Activated CD4-positive, alpha-beta T cell treated with anti-CD3 and anti-CD28 coated beads for 1 hour (primary cell): ENCODE results near the gene TSPAN10.

ENCODE experiments used
- DNase-seq: peaks from one replicate; pipeline ENCODE4 v3.0.0-alpha.2; 2020

The TSPAN10 gene

GRCh38 chr17:81635973-81636504 lies 957 bp upstream of the TSPAN10 start:
- DNase-seq: no peak

- no peak for DNase-seq
Measured at GRCh38 chr17:81638683-81639082, 1.7 kb downstream of the TSPAN10 start.

DNA sequence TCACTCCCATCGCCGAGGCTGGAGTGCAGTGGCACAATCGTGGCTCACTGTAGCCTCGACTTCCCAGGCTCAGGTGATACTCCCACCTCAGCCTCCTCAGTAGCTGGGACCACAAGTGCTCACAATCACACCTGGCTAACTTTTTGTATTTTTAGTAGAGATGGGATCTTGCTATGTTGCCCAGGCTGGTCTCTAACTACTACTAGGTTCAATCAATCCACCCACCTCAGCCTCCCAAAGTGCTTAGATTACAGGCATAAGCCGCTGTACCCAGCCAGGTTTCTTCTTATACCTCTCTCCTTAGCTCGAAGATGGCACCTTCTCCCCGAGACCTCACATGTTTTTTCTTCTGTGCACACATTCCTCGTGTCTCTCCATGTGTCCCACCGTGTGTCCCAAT lies 3.0 kb downstream of the TSPAN10 start:
- DNase-seq: no peak

DNA sequence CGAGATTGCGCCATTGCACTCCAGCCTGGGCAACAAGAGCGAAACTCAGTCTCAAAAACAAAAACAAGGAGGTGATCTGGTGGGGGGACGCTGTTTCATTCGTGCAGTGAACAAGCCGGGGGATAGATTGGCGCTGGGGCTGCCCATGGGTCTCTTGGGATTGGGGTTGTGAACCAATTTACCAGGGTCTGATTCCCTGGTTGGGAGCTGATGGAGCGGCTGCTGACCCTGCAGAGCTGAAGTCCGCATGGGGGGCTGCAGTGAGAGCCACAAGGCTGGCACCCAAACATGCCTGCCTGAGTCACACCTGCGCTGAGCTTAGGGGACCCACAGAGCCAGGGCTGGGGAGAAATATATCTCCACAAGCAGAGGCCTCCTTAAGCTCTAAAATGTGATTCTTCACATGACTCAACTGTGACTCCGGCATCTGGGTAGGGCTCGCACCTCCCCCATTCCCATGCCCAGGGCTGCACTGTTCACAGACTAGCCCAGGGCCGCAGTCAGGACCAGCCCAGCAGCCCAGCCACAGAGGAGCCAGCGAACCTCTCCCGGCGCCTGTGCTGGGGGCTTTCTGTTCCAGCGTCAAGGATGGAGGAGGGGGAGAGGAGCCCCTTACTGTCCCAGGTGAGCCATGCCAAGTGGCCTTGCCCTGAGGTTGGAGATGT lies 5.0 kb downstream of the TSPAN10 start:
- no peak for DNase-seq

DNA sequence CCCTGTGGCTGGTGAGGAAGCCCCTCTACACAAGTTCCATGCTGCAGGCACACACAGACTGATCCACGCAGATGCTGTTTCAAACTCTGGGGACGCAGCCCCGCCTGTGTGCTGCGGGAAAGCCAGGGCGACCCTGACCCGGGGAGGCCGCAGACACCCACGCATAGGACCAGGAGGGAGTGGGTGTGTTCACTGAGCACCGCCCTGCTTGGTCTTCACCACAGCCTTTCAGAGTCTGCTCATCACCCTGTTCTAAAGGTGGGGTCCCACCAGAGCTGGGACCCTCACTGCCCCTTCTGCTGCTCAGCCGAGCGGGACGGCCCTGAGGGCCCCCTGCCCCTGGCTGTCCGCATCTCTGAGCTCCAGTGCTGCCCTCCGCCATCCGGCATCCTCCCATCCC lies 7.5 kb downstream of the TSPAN10 start:
- no peak for DNase-seq

- no peak for DNase-seq
Measured at GRCh38 chr17:81644976-81645952, 8.3 kb downstream of the TSPAN10 start.

DNA sequence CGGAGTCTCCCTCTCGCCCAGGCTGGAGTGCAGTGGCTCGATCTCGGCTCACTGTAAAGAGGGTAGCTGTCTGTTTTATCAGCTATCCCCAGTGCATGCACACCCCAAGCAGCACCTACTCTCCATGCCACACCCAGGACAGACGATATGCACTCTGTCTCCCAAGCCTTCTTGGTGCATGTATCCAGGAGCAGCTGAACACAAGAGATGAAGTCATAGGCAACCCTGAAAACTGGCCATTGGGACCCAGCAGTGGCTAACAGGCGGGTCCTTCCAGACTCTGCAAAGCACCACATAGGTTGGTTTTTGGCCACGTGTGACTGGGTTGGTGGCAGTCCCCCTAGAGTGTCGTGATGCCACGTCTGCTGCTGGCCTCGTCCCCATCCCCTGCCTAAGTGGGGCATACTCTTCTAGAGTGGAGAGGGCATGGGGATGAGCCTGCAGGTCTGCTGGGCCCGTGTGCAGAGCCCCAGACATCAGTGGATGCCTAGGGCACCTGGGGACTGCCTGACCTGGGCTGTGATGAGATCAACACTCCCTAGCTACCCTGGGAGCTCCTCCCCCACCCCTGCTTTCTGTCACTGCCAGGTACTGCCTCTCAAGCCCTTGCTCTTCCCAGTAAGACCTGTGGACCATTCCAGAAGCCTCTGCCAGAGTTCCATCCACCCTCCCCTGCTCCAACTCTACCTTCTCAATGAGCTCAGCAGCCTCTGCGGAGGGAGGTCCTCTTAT lies 10.0 kb downstream of the TSPAN10 start:
- no peak for DNase-seq

- DNase-seq: no peak
Measured at GRCh38 chr17:81647640-81648012, 10.6 kb downstream of the TSPAN10 start.

DNA sequence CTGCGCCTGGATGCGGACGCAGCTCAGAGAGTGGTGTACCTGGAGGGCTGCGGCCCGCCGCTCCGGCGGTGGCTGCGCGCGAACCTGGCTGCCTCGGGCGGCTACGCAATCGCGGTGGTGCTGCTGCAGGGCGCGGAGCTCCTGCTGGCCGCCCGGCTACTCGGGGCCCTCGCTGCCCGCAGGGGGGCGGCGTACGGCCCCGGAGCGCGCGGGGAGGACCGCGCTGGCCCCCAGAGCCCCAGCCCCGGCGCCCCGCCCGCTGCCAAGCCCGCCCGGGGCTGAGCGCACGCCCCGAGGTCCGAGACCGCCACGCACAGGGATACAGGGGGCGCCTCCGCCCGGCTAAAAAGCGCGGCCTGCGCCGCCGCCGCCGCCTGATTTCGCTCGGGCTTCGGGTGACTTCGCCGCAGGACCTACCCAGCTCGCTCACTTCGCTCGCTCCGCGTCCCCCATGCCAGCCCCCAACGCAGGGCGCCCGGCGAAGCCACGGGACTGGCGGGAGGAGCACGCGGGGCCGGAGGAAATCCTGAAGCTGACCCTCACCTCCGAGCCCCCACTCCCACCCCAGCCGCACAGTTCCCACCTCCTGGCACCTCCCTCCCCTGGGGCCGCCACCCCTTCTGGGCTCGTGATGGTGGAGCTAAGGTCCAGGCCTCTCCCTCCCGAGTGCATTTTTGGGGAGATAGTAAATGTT lies 11.2 kb downstream of the TSPAN10 start:
- no peak for DNase-seq

- DNase-seq: no peak
Measured at GRCh38 chr17:81648707-81649085, 11.7 kb downstream of the TSPAN10 start.

DNA sequence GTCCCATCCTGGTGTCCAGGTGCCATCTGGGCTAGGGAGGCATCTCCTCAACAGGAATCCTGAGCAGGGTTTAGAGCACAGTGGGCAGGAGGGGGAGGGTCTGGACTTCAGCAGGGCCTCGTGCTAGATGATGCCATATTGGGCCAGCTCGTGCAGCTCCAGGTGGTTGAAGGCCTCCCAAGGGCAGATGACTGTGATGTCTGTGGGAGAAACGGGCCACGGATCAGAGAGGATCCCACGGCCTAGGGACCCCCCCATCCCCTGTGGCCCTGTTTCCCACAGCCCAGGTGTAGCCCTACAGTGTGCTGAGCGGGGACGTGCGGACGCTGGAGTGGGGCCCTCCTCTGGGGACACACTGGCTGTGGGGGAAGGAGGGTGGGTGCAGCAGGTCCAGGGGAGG lies 14.0 kb downstream of the TSPAN10 start:
- DNase-seq: no peak

GRCh38 chr17:81651692-81652091 lies 14.7 kb downstream of the TSPAN10 start:
- DNase-seq: no peak

- no peak for DNase-seq
Measured at GRCh38 chr17:81652906-81653771, 16.1 kb downstream of the TSPAN10 start.

GRCh38 chr17:81655378-81656117 lies 18.6 kb downstream of the TSPAN10 start:
- no peak for DNase-seq

DNA sequence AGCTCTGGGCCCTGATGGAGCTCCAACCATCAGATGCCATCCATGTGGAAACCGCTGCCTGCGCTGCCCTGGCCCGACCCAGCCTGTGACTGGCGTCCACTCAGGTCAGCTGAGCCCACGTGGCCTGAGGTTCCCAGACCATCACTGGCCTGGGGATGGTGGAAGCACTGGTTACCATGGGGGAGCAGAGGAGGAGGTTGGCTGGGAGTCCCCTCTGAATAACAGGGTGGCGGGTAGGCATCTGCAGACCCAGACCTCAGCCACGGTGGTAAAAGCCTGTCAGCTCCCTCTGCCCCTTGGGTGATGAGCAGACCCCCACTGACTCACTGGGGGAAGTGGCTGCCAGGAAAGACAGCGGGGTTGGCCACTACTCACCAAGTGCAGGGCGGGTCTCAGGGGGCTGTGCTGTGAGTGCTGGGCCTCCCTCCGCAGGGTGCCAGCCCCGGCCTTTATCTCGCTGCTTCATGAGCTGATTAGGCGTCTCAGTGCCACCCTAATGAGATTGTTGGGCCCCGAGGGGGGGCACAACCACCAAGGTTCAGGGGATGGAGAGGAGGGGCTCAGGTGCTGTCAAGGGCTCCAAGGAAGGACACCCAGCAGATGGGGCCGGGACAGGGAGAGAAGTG lies 19.2 kb downstream of the TSPAN10 start, which contains the start of gene PDE6G:
TSS of gene PDE6G (minus strand) at position 425 of the 626 bp plus-strand sequence. CDS start 3,237 bp downstream, outside the sequence.
- no peak for DNase-seq

DNA sequence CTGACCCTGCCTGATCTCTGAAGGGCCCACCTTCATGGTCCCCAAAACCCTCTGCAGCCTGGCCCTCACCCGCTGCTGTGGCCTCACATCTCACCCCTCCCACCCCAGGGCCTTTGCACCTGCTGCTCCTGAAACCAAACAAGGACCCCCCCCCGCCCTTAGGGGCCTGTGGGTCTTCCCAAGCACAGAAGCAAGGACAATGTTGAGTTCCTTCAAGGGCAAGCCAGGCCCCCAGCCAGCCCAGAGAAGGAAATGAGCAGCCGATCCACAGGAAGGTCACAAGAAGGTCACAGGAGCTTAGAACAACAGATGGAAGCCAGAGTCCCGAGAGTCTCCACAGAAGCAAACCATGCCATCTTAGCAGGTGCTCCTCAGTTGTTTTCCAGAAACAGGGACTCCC lies 19.8 kb downstream of the TSPAN10 start:
- DNase-seq: no peak

- DNase-seq: no peak
Measured at GRCh38 chr17:81659038-81659437, 22.0 kb downstream of the TSPAN10 start.

GRCh38 chr17:81660441-81660840 lies 23.4 kb downstream of the TSPAN10 start:
- no peak for DNase-seq

DNA sequence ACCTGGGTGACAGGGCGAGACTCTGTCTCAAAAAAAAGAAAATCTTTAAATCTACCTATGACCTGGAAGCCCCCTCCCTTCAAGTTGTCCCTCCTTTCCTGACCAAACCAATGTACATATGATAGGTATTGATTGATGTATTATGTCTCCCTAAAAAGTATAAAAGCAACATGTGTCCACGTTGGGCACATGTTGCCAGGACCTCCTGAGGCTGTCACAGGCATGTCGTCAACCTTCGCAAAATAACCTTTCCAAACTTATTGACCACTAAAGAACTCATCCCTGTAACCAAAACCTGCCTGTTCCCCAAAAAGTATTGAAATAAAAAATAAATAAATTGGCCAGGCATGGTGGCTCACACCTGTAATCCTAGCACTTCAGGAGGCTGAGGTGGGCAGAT lies 25.0 kb downstream of the TSPAN10 start:
- no peak for DNase-seq

DNA sequence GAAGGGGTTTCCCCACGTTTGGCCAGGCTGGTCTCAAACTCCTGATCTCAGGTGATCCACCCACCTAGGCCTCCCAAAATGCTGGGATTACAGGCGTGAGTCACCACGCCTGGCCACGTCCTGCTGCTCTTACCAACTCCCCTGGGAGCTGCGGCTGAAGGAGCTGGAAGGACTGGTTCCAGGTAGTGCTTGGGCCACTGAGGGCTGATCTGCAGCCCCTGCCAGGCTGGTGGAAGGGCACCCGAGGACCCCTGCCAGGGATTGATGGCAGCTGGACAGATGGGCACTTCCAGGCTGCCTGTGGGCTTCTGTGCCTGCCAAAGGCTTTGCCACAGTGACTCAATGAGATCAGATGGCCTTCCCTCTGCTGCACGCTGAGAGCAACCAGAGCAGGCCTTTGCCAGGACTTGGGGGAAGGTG lies 27.1 kb downstream of the TSPAN10 start:
- DNase-seq: no peak
